ENCODE data around the gene TEX14.

TEX14 gene

DNA sequence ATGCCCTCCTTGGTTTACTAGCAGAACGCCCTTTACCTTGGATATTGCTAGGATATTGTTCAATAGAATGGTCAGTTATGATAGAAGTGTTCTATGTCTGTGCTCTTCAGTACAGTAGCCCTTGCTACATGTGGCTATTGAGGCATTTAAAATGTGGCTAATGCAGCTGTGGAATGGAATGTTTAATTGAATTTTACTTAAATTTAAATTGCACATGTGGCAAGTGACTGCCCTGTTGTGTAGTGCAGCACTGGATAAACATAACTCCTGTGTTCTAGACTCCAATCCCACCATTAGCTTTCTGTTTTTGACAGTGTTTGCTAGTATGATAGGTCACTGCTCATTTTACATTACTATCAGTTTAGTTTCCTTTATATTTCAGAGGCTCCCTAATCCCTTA, 30.4 kb upstream of the TEX14 start:
- no peak for DNase-seq (ENCODE audit: low read depth in 1 of 2, low spot score in 1 of 2)
- no peak overlapping the region for H3K4me3 ChIP-seq (replicated peaks; ENCODE audit: insufficient read depth, low read length)
- H3K27ac ChIP-seq (replicated peaks), result no peak overlapping the region
- TF ChIP-seq, protein P1, sequence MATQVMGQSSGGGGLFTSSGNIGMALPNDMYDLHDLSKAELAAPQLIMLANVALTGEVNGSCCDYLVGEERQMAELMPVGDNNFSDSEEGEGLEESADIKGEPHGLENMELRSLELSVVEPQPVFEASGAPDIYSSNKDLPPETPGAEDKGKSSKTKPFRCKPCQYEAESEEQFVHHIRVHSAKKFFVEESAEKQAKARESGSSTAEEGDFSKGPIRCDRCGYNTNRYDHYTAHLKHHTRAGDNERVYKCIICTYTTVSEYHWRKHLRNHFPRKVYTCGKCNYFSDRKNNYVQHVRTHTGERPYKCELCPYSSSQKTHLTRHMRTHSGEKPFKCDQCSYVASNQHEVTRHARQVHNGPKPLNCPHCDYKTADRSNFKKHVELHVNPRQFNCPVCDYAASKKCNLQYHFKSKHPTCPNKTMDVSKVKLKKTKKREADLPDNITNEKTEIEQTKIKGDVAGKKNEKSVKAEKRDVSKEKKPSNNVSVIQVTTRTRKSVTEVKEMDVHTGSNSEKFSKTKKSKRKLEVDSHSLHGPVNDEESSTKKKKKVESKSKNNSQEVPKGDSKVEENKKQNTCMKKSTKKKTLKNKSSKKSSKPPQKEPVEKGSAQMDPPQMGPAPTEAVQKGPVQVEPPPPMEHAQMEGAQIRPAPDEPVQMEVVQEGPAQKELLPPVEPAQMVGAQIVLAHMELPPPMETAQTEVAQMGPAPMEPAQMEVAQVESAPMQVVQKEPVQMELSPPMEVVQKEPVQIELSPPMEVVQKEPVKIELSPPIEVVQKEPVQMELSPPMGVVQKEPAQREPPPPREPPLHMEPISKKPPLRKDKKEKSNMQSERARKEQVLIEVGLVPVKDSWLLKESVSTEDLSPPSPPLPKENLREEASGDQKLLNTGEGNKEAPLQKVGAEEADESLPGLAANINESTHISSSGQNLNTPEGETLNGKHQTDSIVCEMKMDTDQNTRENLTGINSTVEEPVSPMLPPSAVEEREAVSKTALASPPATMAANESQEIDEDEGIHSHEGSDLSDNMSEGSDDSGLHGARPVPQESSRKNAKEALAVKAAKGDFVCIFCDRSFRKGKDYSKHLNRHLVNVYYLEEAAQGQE (IDR thresholded peaks at IDR 0.05; ENCODE audit: insufficient replicate concordance, low read depth), result no peak
- TF ChIP-seq SPI1 (IDR thresholded peaks at IDR 0.05; ENCODE audit: borderline replicate concordance, low read depth), result no peak
- TF ChIP-seq, protein P2, sequence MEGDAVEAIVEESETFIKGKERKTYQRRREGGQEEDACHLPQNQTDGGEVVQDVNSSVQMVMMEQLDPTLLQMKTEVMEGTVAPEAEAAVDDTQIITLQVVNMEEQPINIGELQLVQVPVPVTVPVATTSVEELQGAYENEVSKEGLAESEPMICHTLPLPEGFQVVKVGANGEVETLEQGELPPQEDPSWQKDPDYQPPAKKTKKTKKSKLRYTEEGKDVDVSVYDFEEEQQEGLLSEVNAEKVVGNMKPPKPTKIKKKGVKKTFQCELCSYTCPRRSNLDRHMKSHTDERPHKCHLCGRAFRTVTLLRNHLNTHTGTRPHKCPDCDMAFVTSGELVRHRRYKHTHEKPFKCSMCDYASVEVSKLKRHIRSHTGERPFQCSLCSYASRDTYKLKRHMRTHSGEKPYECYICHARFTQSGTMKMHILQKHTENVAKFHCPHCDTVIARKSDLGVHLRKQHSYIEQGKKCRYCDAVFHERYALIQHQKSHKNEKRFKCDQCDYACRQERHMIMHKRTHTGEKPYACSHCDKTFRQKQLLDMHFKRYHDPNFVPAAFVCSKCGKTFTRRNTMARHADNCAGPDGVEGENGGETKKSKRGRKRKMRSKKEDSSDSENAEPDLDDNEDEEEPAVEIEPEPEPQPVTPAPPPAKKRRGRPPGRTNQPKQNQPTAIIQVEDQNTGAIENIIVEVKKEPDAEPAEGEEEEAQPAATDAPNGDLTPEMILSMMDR (IDR thresholded peaks at IDR 0.05; ENCODE audit: insufficient read depth, low read length), result no peak
- no peaks in the 10 kb centered on the region for H3K27me3 ChIP-seq (ENCODE audit: insufficient read depth, poor library complexity, severe bottlenecking)

DNA sequence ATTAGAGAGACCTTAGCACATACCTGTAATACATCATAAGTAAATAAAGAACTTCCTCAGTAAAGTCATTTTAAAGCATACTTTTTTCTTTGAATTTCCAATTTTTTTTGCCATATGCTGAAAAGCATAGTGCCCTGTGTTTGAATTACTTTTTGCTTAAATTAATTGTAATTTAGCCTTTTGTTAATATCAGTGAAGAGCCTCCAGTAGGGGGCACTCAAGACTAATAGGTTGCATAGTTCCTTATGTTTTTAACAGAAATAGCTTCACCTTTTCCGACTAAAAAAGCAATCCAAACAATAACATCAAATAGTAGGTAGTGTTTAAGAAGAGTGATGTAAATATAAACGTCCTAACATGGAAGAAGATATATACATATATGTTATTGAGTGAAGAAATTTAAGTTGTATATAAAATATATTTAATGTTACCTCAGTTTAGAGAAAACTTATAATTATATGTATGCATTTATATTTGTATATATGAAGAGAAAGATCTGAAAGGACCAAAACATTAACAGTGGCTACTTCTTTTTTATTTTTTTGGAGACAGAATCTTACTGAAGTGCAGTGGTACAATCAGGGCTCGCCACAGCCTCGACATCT, 19.2 kb upstream of the TEX14 start:
- H3K27ac ChIP-seq (replicated peaks), result no peak overlapping the region
- DNase-seq (ENCODE audit: low read depth in 1 of 2, low spot score in 1 of 2), result peak; percentile 14 to 41
- TF ChIP-seq SPI1 (IDR thresholded peaks at IDR 0.05; ENCODE audit: borderline replicate concordance, low read depth) (no peak), GABPA (IDR thresholded peaks at IDR 0.05; ENCODE audit: low read depth) (no peak), POLR2AphosphoS5 (IDR thresholded peaks at IDR 0.05; ENCODE audit: low read depth) (no peak)
- TF ChIP-seq, protein P2 (IDR thresholded peaks at IDR 0.05; ENCODE audit: insufficient read depth, low read length), result peak; percentile 48

DNA sequence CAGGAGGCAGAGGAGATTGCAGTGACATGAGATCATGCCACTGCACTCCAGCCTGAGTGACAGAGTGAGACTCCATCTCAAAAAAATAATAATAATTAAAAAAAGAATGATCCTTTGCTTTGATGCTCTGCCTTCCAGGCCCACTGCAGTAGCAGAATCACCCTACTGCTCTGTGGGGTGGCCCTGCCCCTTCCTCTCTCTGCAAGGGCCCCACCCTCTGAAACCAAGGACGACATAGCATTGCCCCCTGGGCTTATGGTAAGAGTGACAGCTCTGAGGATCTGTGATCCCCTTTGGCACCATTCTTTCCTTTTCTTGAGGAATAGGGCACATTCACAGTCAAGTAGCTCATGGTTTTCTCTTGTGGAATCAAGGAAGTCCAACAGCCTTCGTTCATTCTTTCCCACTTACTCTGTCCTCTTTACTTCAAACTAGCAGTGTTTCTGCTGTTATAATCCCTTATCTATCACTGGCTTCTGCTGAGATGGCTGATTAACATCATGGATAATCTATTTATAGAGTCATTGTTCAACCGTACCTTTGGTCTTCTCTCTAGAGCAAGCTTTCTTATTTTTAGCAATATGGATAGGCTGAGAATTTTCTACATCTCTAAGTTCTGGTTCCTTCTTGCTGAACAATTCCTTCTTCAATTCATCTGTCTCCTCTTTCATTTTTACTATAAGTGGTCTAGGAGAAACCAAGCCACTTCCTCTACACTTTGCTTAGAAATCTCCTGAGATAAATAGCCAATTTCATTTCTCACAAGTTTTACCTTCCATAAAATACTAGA, 14.7 kb upstream of the TEX14 start:
- Histone ChIP-seq H3K27ac (replicated peaks) (no peak overlapping the region), H3K27me3 (ENCODE audit: insufficient read depth, poor library complexity, severe bottlenecking) (no peaks in the 10 kb centered on the region), H3K4me3 (replicated peaks; ENCODE audit: insufficient read depth, low read length) (no peak overlapping the region)
- TF ChIP-seq SPI1 (IDR thresholded peaks at IDR 0.05; ENCODE audit: borderline replicate concordance, low read depth) (no peak), GABPA (IDR thresholded peaks at IDR 0.05; ENCODE audit: low read depth) (no peak), POLR2AphosphoS5 (IDR thresholded peaks at IDR 0.05; ENCODE audit: low read depth) (no peak)
- TF ChIP-seq, protein P1 (IDR thresholded peaks at IDR 0.05; ENCODE audit: insufficient replicate concordance, low read depth), result no peak
- TF ChIP-seq, protein P2 (IDR thresholded peaks at IDR 0.05; ENCODE audit: insufficient read depth, low read length), result no peak
- DNase-seq (ENCODE audit: low read depth in 1 of 2, low spot score in 1 of 2), result no peak

More for the DNA sequence above, 19.2 kb upstream of the TEX14 start:
- H3K4me3 ChIP-seq (replicated peaks; ENCODE audit: insufficient read depth, low read length), result no peak overlapping the region
- H3K27me3 ChIP-seq (ENCODE audit: insufficient read depth, poor library complexity, severe bottlenecking), result no peaks in the 10 kb centered on the region
